IMR-90 (cell line): ENCODE measurements around the gene SLC39A11.

Experiments used
- CEBPB ChIP-seq: IDR thresholded peaks from 2 replicates; pipeline ENCODE4 v1.6.1; 2012; ENCODE audit warnings: low read depth, low read length, improper control_type of control experiment
- POLR2A ChIP-seq: IDR thresholded peaks from 2 replicates; pipeline ENCODE4 v1.6.1; 2012; ENCODE audit warnings: mild to moderate bottlenecking, low read depth, low read length
- RAD21 ChIP-seq: IDR thresholded peaks from 2 replicates; pipeline ENCODE4 v1.6.1; 2012; ENCODE audit warnings: low read length, improper control_type of control experiment
- SMC3 ChIP-seq: fragments of 150-350 bp; IDR thresholded peaks from 2 replicates; pipeline ENCODE4 v1.6.1; 2016; ENCODE audit warnings: low read depth, mild to moderate bottlenecking, antibody characterized with exemption, low read length, moderate library complexity
- TF ChIP-seq, protein P1 (sequence below): conservative IDR thresholded peaks from 2 replicates; pipeline ENCODE4 v1.5.1; 2012; ENCODE audit warnings: mild to moderate bottlenecking, low read depth, low read length, improper control_type of control experiment

DNA sequence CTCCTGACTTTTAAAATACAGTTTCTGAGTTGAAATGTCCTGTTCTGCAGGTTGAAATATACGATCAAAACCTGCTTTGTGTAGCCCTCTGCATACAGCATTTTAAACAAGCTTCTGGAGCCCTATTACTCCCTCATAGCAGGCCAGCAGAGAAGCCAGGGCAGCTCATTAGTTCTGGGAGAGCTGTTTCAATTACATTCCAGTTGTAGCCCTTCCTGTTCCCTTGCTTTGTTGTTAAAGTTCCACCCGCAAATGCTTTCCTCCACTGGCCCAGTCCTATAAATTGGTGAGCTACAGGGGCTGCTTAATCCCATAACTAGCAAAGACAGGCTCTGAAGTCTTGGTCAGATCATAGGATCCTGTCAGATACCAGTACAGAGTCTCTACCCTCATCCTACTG is 162.5 kb downstream of the SLC39A11 start:
- TF ChIP-seq SMC3 (no peak), RAD21 (no peak), CEBPB (no peak), POLR2A (no peak)
- TF ChIP-seq, protein P1, sequence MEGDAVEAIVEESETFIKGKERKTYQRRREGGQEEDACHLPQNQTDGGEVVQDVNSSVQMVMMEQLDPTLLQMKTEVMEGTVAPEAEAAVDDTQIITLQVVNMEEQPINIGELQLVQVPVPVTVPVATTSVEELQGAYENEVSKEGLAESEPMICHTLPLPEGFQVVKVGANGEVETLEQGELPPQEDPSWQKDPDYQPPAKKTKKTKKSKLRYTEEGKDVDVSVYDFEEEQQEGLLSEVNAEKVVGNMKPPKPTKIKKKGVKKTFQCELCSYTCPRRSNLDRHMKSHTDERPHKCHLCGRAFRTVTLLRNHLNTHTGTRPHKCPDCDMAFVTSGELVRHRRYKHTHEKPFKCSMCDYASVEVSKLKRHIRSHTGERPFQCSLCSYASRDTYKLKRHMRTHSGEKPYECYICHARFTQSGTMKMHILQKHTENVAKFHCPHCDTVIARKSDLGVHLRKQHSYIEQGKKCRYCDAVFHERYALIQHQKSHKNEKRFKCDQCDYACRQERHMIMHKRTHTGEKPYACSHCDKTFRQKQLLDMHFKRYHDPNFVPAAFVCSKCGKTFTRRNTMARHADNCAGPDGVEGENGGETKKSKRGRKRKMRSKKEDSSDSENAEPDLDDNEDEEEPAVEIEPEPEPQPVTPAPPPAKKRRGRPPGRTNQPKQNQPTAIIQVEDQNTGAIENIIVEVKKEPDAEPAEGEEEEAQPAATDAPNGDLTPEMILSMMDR: no peak
